H1 (cell line): ENCODE data around the gene PCDHGA1. TPM values are rescaled to one million over a fixed set of nuclear protein-coding genes. Genes with fewer than 3 reads are reported as not detected.

Source experiments
- BRCA1 ChIP-seq: IDR thresholded peaks from 2 replicates; pipeline ENCODE4 v1.6.1; 2012; ENCODE audit warnings: low read depth, low read length, improper control_type of control experiment
- CREB1 ChIP-seq: IDR thresholded peaks from 2 replicates; pipeline ENCODE4 v1.6.1; 2012; ENCODE audit warnings: inconsistent platforms
- CTCF ChIP-seq, 3 experiments: IDR thresholded peaks; 1 replicate in 2 of 3; 2 replicates in 1 of 3; pipeline versions ENCODE4 v1.5.1 to v1.6.1; 2011; ENCODE audit warnings: low read length in 3 of 3, mild to moderate bottlenecking in 3 of 3, inconsistent platforms in 2 of 3, low read depth in 1 of 3, moderate library complexity in 1 of 3; ENCODE audit not compliant: insufficient read depth in 1 of 3; ENCODE audit errors: control extremely low read depth in 1 of 3
- E2F6 ChIP-seq: IDR thresholded peaks from 2 replicates; pipeline ENCODE4 v1.6.1; 2012; ENCODE audit warnings: inconsistent platforms
- KDM4A ChIP-seq: IDR thresholded peaks from one replicate; pipeline ENCODE4 v1.7.1; 2012; ENCODE audit warnings: low read depth, mild to moderate bottlenecking, moderate library complexity, low read length, inconsistent platforms; ENCODE audit not compliant: severe bottlenecking
- KDM5A ChIP-seq: fragments of 200-600 bp; IDR thresholded peaks from 2 replicates; pipeline ENCODE4 v1.7.1; 2012; ENCODE audit warnings: mild to moderate bottlenecking, low read length, inconsistent platforms, mixed read lengths
- PHF8 ChIP-seq: fragments of 200-600 bp; sonication (generic); conservative IDR thresholded peaks from 2 replicates; pipeline ENCODE4 v1.7.1; 2012; ENCODE audit warnings: low read depth, mild to moderate bottlenecking, inconsistent platforms, low read length, moderate library complexity
- RAD21 ChIP-seq, 2 experiments: IDR thresholded peaks in 1 of 2; conservative IDR thresholded peaks in 1 of 2; 2 replicates each; pipeline ENCODE4 v1.6.1; 2011; ENCODE audit warnings: low read depth in 2 of 2, low read length in 2 of 2, improper control_type of control experiment in 1 of 2, inconsistent platforms in 1 of 2, mild to moderate bottlenecking in 1 of 2, moderate library complexity in 1 of 2
- RNF2 ChIP-seq: fragments of 200-900, 300-1000 bp; sonication (generic); IDR thresholded peaks from 2 replicates; pipeline ENCODE4 v1.7.1; 2016; ENCODE audit warnings: borderline replicate concordance, low read depth, mild to moderate bottlenecking, antibody characterized with exemption, low read length; ENCODE audit not compliant: poor library complexity, severe bottlenecking; ENCODE audit errors: missing control alignments
- SIRT6 ChIP-seq: IDR thresholded peaks from one replicate; pipeline ENCODE4 v1.7.1; 2012; ENCODE audit warnings: low read length, inconsistent platforms
- polyA plus RNA-seq, 7 experiments: library from polyadenylated mRNA; depleted of rRNA in 3 of 7; stranded (reverse) in 5 of 7; unstranded in 2 of 7; fragments of >200 nt in 5 of 7; fragments of 200-250 nt in 2 of 7; gene quantifications; 1 replicate in 5 of 7; 2 replicates in 1 of 7; 4 replicates in 1 of 7; pipeline versions ENCODE4 v1.2.1 to v1.2.3, GENCODE V29; 2011 to 2013; ENCODE audit warnings: missing spikeins in 2 of 7, mixed read lengths in 2 of 7
- total RNA-seq: library from RNA; stranded (reverse); fragmentation: NEBNext Ultra II Directional; extraction: Animal tissue kit (Norgen Biotek cat#: 25700); gene quantifications from 2 replicates; pipeline ENCODE4 v1.2.1, GENCODE V29; 2021

Gene PCDHGA1
- total and polyA plus RNA-seq, 2 of the 8 experiments (the other 6 are each of a cell fraction or from before 2014, with no cell fraction given) = 0.57 to 0.89 TPM

DNA sequence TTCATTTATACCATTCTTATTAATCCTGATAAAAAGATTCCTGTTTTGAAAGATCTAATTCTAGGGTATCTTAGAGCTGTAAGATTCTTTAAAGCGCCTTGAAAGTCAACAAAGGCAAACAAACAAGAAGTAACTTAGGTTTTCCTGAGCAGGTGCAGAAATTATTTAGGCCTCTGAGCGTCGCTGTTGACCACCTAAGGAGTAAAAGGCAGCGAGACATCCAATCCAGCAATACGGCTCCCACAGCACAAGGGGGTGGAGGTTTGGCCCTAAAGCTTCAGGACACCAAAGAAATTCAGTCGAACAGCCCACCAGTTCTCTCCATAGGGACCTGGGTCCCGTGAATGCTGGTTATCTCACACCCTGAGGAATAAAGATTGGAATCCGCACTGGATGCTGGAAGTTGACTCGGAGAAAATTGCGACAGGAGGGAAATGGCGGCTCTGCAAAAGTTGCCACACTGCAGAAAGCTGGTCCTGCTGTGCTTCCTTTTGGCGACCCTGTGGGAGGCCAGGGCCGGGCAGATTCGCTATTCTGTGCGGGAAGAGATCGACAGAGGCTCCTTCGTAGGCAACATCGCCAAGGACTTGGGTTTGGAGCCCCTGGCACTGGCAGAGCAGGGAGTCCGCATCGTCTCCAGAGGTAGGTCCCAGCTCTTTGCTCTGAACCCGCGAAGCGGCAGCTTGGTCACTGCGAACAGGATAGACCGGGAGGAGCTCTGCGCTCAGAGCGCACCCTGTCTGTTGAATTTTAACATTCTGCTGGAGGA lies 8.4 kb downstream of the PCDHGA1 start, which contains the start of gene PCDHGA2 (continued):
- TF ChIP-seq KDM4A (no peak), RNF2 (no peak), E2F6 (no peak), RAD21 (IDR thresholded peaks at IDR 0.05 in 1 of 2, conservative IDR thresholded peaks at IDR 0.05 in 1 of 2; ENCODE audit: low read depth in 2 of 2, low read length in 2 of 2) (peak; percentile 58 to 65), KDM5A (no peak), PHF8 (no peak), CREB1 (no peak), CTCF (IDR thresholded peaks at IDR 0.05; ENCODE audit: control extremely low read depth in 1 of 3, insufficient read depth in 1 of 3, low read depth in 1 of 3, low read length in 3 of 3) (peak; percentile 10 to 77 (median 60)), BRCA1 (no peak), SIRT6 (no peak)
